ENCODE results near the gene MED15.

GRCh38 chr22:20560716-20561115 is 53.3 kb downstream of the MED15 start:
- TF ChIP-seq CTCF (IDR thresholded peaks at IDR 0.05) (no peak), POLR2AphosphoS5 (IDR thresholded peaks at IDR 0.05) (no peak), POLR2A (IDR thresholded peaks at IDR 0.05; ENCODE audit: low read depth) (no peak)

Data from esophagus muscularis mucosa (tissue), 3 donors.